Activated naive CD4-positive, alpha-beta T cell treated with anti-CD3 and anti-CD28 coated beads, Interleukin-2, amount 50 U/mL, for 72 hours (primary cell): Measurements from ENCODE around the gene KRT80. TPM values are rescaled to one million over a fixed set of nuclear protein-coding genes. Genes with fewer than 3 reads are reported as not detected.

ENCODE experiments used
- ATAC-seq, 2 donors: fragments of 150-1000 bp; cut with Tn5 transposase; 2 replicates each; pipeline ENCODE4 v1.10.0; 2021; ENCODE audit warnings: mild to moderate bottlenecking in 2 of 2, moderate library complexity in 2 of 2
- DNase-seq, 2 donors: peaks; one replicate each; pipeline ENCODE4 v3.0.0; 2021 to 2022; ENCODE audit warnings: low spot score in 2 of 2
- H3K27ac Mint-ChIP-seq, 2 donors: one replicate each; pipeline ENCODE4 v1.8.0; 2022; ENCODE audit warnings: mild to moderate bottlenecking in 2 of 2, mixed read lengths in 2 of 2
- H3K36me3 Mint-ChIP-seq, 2 donors: one replicate each; pipeline ENCODE4 v1.8.0; 2022; ENCODE audit warnings: mixed read lengths in 2 of 2
- H3K9me3 Mint-ChIP-seq, 2 donors: one replicate each; pipeline ENCODE4 v1.8.0; 2022; ENCODE audit warnings: mixed read lengths in 2 of 2
- total RNA-seq, 2 donors: library from RNA; stranded (reverse); gene quantifications; one replicate each; pipeline ENCODE4 v1.2.3, GENCODE V29; 2022

The KRT80 gene
- total RNA-seq, 2 donors from 2014 or later = not detected

- no peaks in the 10 kb centered on the region for H3K9me3 Mint-ChIP-seq
- no peak for ATAC-seq
These were observed 68.2 kb downstream of the KRT80 start for GRCh38 chr12:52123487-52124186.

GRCh38 chr12:52122904-52123303 is 68.9 kb downstream of the KRT80 start:
- Mint-ChIP-seq H3K9me3 (no peaks in the 10 kb centered on the region), H3K36me3 (no peaks in the 10 kb centered on the region), H3K27ac (no peak overlapping the region)
- ATAC-seq (no peak), DNase-seq (no peak)

More at GRCh38 chr12:52123487-52124186, 68.2 kb downstream of the KRT80 start:
- H3K36me3 Mint-ChIP-seq = no peaks in the 10 kb centered on the region
- H3K27ac Mint-ChIP-seq = no peak overlapping the region
- no peak for DNase-seq

GRCh38 chr12:52122540-52122871 is 69.3 kb downstream of the KRT80 start:
- DNase-seq = no peak
- ATAC-seq = no peak
- no peaks in the 10 kb centered on the region for H3K9me3 Mint-ChIP-seq
- H3K36me3 Mint-ChIP-seq = no peaks in the 10 kb centered on the region
- no peak overlapping the region for H3K27ac Mint-ChIP-seq

GRCh38 chr12:52121824-52122539 is 69.8 kb downstream of the KRT80 start:
- H3K36me3 Mint-ChIP-seq = no peaks in the 10 kb centered on the region
- no peak overlapping the region for H3K27ac Mint-ChIP-seq
- ATAC-seq = peak; percentile 22 to 32
- H3K9me3 Mint-ChIP-seq = no peaks in the 10 kb centered on the region
- peak in 1 of 2 donors; percentile 79 for DNase-seq

GRCh38 chr12:52120951-52121823 is 70.6 kb downstream of the KRT80 start:
- H3K27ac Mint-ChIP-seq = no peak overlapping the region
- ATAC-seq (no peak), DNase-seq (no peak)
- no peaks in the 10 kb centered on the region for H3K36me3 Mint-ChIP-seq
- no peaks in the 10 kb centered on the region for H3K9me3 Mint-ChIP-seq

GRCh38 chr12:52119398-52120254 is 72.2 kb downstream of the KRT80 start:
- Mint-ChIP-seq H3K36me3 (no peaks in the 10 kb centered on the region), H3K27ac (no peak overlapping the region), H3K9me3 (no peaks in the 10 kb centered on the region)
- DNase-seq (peak in 1 of 2 donors; percentile 62), ATAC-seq (peak; percentile 54 to 68)

Other genes with a start within 250 kb of the KRT80 start
- gene ACVR1B, start 240.3 kb downstream of the KRT80 start, total RNA-seq = 1 to 10 TPM; 5.2 to 9.0 TPM
- 10 to 100 TPM in 1 of 2 donors, 1 to 10 TPM in 1; 9.9 to 32.9 TPM for gene TAMALIN, start 185.1 kb downstream of the KRT80 start, total RNA-seq
- gene NR4A1, start 140.6 kb downstream of the KRT80 start, total RNA-seq = 10 to 100 TPM; 29.8 to 76.0 TPM
- 10 to 100 TPM; 28.5 to 46.8 TPM for gene ATG101, start 122.0 kb downstream of the KRT80 start, total RNA-seq
- gene SMIM41, start 112.3 kb downstream of the KRT80 start, total RNA-seq = not detected
- 1 to 10 TPM in 1 of 2 donors, under 1 TPM in 1; 0.36 to 8.0 TPM for gene KRT7, start 41.2 kb upstream of the KRT80 start, total RNA-seq
- under 1 TPM in 1 of 2 donors, not detected in 1; 0.37 TPM for gene KRT86, start 82.6 kb upstream of the KRT80 start, total RNA-seq
- not detected for gene KRT81, start 99.5 kb upstream of the KRT80 start, total RNA-seq
- gene KRT83, start 129.4 kb upstream of the KRT80 start, total RNA-seq = not detected
- not detected for gene KRT85, start 175.5 kb upstream of the KRT80 start, total RNA-seq
- not detected for gene KRT84, start 193.6 kb upstream of the KRT80 start, total RNA-seq
- not detected for gene KRT82, start 214.3 kb upstream of the KRT80 start, total RNA-seq
- not detected for gene KRT75, start 242.4 kb upstream of the KRT80 start, total RNA-seq